Naive thymus-derived CD4-positive, alpha-beta T cell (primary cell): Measurements from ENCODE around the gene XYLT1. TPM values are rescaled to one million over a fixed set of nuclear protein-coding genes. Genes with fewer than 3 reads are reported as not detected.
A peak's percentile ranks its signal among the peaks of the same experiment; 100 is the strongest.

Experiments
- ATAC-seq: fragments of 150-1000 bp; cut with Tn5 transposase; 2 replicates; pipeline ENCODE4 v1.10.0; 2021; ENCODE audit warnings: mild to moderate bottlenecking, moderate library complexity
- CTCF ChIA-PET: fragments of 350-600 bp; sonication (Branson Sonifier 250); formaldehyde crosslinking; loops from one replicate; lab custom pipeline; 2021; ENCODE audit warnings: antibody characterized with exemption; lab: Charles Lee
- POLR2A ChIA-PET: fragments of 350-600 bp; sonication (Branson Sonifier 250); formaldehyde crosslinking; loops from one replicate; lab custom pipeline; 2021; ENCODE audit warnings: antibody characterized with exemption, inconsistent platforms; lab: Charles Lee
- DNase-seq, 9 donors: peaks; one replicate each; pipeline versions ENCODE4 v3.0.0 to v3.0.0-alpha.2; 2020 to 2022; ENCODE audit warnings: mixed read lengths in 1 of 9
- H3K27ac ChIP-seq: one replicate; pipeline ENCODE4 v1.7.0; 2013; ENCODE audit warnings: mild to moderate bottlenecking, low read depth, low read length, moderate library complexity
- H3K27me3 ChIP-seq, 2 donors: one replicate each; pipeline ENCODE4 v1.7.0; 2013; ENCODE audit warnings: low read length in 2 of 2, mild to moderate bottlenecking in 2 of 2, moderate library complexity in 2 of 2; ENCODE audit not compliant: control insufficient read depth in 2 of 2, insufficient read depth in 2 of 2
- H3K36me3 ChIP-seq, 3 experiments: 1 replicate in 2 of 3; 2 replicates in 1 of 3; pipeline ENCODE4 v1.7.0; 2013; ENCODE audit warnings: low read length in 3 of 3, mild to moderate bottlenecking in 3 of 3, moderate library complexity in 1 of 3; ENCODE audit not compliant: insufficient read depth in 3 of 3, control insufficient read depth in 2 of 3
- H3K4me1 ChIP-seq, 2 donors: one replicate each; pipeline ENCODE4 v1.7.0; 2013; ENCODE audit warnings: low read length in 2 of 2, mild to moderate bottlenecking in 2 of 2, moderate library complexity in 1 of 2; ENCODE audit not compliant: control insufficient read depth in 2 of 2, insufficient read depth in 2 of 2
- H3K4me3 ChIP-seq: 2 replicates; pipeline ENCODE4 v1.7.0; 2013; ENCODE audit warnings: mild to moderate bottlenecking, low read length
- H3K9me3 ChIP-seq, 3 experiments: 1 replicate in 2 of 3; 2 replicates in 1 of 3; pipeline ENCODE4 v1.7.0; 2013; ENCODE audit warnings: low read length in 3 of 3; ENCODE audit not compliant: control insufficient read depth in 2 of 3
- H3K27ac Mint-ChIP-seq, 9 donors: one replicate each; pipeline ENCODE4 v1.8.0; 2020 to 2022; ENCODE audit warnings: mixed read lengths in 9 of 9, mild to moderate bottlenecking in 8 of 9, moderate library complexity in 5 of 9, inconsistent platforms in 2 of 9
- H3K27me3 Mint-ChIP-seq, 5 donors: one replicate each; pipeline ENCODE4 v1.8.0; 2021 to 2022; ENCODE audit warnings: mixed read lengths in 5 of 5, mild to moderate bottlenecking in 1 of 5
- H3K36me3 Mint-ChIP-seq, 5 donors: one replicate each; pipeline ENCODE4 v1.8.0; 2020 to 2022; ENCODE audit warnings: mixed read lengths in 5 of 5, mild to moderate bottlenecking in 3 of 5, inconsistent platforms in 1 of 5
- H3K4me1 Mint-ChIP-seq, 7 donors: one replicate each; pipeline ENCODE4 v1.8.0; 2020 to 2022; ENCODE audit warnings: mixed read lengths in 7 of 7, mild to moderate bottlenecking in 3 of 7, inconsistent platforms in 1 of 7
- H3K4me3 Mint-ChIP-seq, 10 donors: one replicate each; pipeline ENCODE4 v1.8.0; 2020 to 2022; ENCODE audit warnings: mild to moderate bottlenecking in 10 of 10, mixed read lengths in 10 of 10, moderate library complexity in 6 of 10, inconsistent platforms in 2 of 10
- H3K9me3 Mint-ChIP-seq, 11 donors: one replicate each; pipeline ENCODE4 v1.8.0; 2020 to 2022; ENCODE audit warnings: mixed read lengths in 11 of 11, mild to moderate bottlenecking in 4 of 11, inconsistent platforms in 1 of 11, moderate library complexity in 1 of 11
- intact Hi-C, 2 donors: fragments of 100-400 bp; cut with micrococcal nuclease; formaldehyde crosslinking; loops; one replicate each; pipeline ENCODE4 v1.15.1; 2023
- polyA plus RNA-seq, 2 donors: library from polyadenylated mRNA; unstranded; fragments of 300-500 nt; fragmentation: Illumina TruSeq; gene quantifications; one replicate each; pipeline ENCODE4 v1.2.3, GENCODE V29; 2021
- total RNA-seq, 6 experiments: library from RNA in 5 of 6; stranded (reverse) in 5 of 6; gene quantifications; 1 replicate in 5 of 6; 2 replicates in 1 of 6; pipeline ENCODE4 v1.2.3 and lab custom pipeline; 2021 to 2026

XYLT1 gene
- total and polyA plus RNA-seq, 7 experiments from 2014 or later: 1.9 to 50.4 (median 37.9) TPM

DNA sequence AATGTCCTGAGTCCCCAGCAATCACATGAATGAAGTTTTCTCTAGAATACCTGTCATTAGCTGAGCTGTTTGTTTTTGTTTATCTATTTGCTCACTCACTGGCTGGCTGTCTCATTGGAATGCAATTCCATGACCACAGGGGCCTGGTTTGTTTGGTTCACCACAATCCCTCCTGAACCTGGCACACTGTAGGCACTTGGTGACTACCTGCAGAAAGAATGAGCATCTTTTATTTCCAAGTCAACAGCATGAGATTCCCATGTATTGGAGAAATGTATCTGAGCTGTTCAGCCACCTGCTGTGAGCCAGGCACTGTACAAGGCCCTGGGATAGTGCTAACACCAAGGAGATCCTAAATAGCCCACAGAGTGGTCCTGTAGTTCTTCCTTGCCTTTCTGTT, 345.1 kb downstream of the XYLT1 start:
- Mint-ChIP-seq H3K9me3 (peaks cover 0 to 13% (median 0%) of the 10 kb centered on the region in 11 donors), H3K4me3 (no peak overlapping the region), H3K27ac (no peak overlapping the region), H3K27me3 (no peaks in the 10 kb centered on the region), H3K4me1 (peaks cover 2 to 16% (median 4%) of the 10 kb centered on the region in 7 donors), H3K36me3 (peaks cover 33 to 77% (median 66%) of the 10 kb centered on the region in 5 donors)
- Histone ChIP-seq H3K9me3 (no peaks in the 10 kb centered on the region), H3K36me3 (peaks cover 4 to 44% (median 4%) of the 10 kb centered on the region in 3 experiments), H3K27me3 (no peaks in the 10 kb centered on the region), H3K4me3 (no peak overlapping the region), H3K27ac (no peak overlapping the region), H3K4me1 (no peaks in the 10 kb centered on the region)
- ATAC-seq: no peak
- intact Hi-C loops: no loop called here
- DNase-seq: no peak
- CTCF ChIA-PET: no interaction called here
- POLR2A ChIA-PET: no interaction called here

- peaks cover 0 to 32% (median 0%) of the 10 kb centered on the region in 3 experiments for H3K36me3 ChIP-seq
- POLR2A ChIA-PET: no interaction called here
- intact Hi-C loops: no loop called here
- H3K4me1 ChIP-seq: no peaks in the 10 kb centered on the region
- H3K27ac ChIP-seq: no peak overlapping the region
- Mint-ChIP-seq H3K27ac (no peak overlapping the region), H3K36me3 (peaks cover 21 to 64% (median 31%) of the 10 kb centered on the region in 5 donors), H3K27me3 (no peaks in the 10 kb centered on the region), H3K4me1 (peaks cover 0 to 7% (median 3%) of the 10 kb centered on the region in 7 donors), H3K9me3 (no peaks in the 10 kb centered on the region), H3K4me3 (no peak overlapping the region)
- DNase-seq (no peak), ATAC-seq (no peak)
- CTCF ChIA-PET: no interaction called here
- no peaks in the 10 kb centered on the region for H3K9me3 ChIP-seq
- H3K27me3 ChIP-seq: no peaks in the 10 kb centered on the region
- H3K4me3 ChIP-seq: no peak overlapping the region
Observed at GRCh38 chr16:17117906-17118577, 352.7 kb downstream of the XYLT1 start.

- H3K4me3 Mint-ChIP-seq: no peak overlapping the region
- POLR2A ChIA-PET: no interaction called here
Observed at GRCh38 chr16:17116595-17117322, 354.0 kb downstream of the XYLT1 start.

DNA sequence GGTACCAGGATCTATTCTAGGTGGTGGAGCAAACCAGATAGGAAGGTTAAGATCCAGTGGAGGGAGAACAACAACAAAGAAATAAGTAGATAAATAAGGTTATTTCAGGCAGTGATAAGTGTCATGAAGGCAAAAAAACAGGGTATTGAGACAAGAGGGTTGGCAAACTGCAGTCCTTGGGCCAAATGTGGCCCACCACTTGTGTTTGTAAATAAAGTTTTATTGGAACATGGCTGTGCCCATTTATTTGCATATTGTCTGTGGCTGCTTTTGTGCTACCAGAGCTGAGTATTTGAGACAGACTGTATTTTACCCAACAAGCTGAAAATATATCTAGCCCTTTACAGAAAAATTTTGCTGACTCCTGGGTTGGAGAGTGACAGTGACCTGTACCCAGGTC, 361.3 kb downstream of the XYLT1 start:
- Mint-ChIP-seq H3K36me3 (peaks cover 4 to 59% (median 16%) of the 10 kb centered on the region in 5 donors), H3K9me3 (no peaks in the 10 kb centered on the region), H3K4me1 (peaks cover 9 to 20% (median 12%) of the 10 kb centered on the region in 7 donors), H3K27ac (no peak overlapping the region), H3K4me3 (no peak overlapping the region), H3K27me3 (no peaks in the 10 kb centered on the region)
- peaks cover 4 to 9% of the 10 kb centered on the region in 2 donors for H3K4me1 ChIP-seq
- peaks cover 0 to 22% (median 0%) of the 10 kb centered on the region in 3 experiments for H3K36me3 ChIP-seq
- H3K27me3 ChIP-seq: no peaks in the 10 kb centered on the region
- no peaks in the 10 kb centered on the region for H3K9me3 ChIP-seq
- POLR2A ChIA-PET: no interaction called here
- intact Hi-C loops: loop anchor here in 1 of 2 donors (10.0 kb wide), 1 partner anchor 95 kb away; no protein-coding TSS in a partner anchor
- H3K4me3 ChIP-seq: no peak overlapping the region
- no peak overlapping the region for H3K27ac ChIP-seq
- CTCF ChIA-PET: no interaction called here
- DNase-seq (no peak), ATAC-seq (no peak)

More at GRCh38 chr16:17116595-17117322, 354.0 kb downstream of the XYLT1 start:
- Histone ChIP-seq H3K36me3 (peaks cover 0 to 33% (median 0%) of the 10 kb centered on the region in 3 experiments), H3K27me3 (no peaks in the 10 kb centered on the region), H3K4me1 (no peaks in the 10 kb centered on the region), H3K27ac (no peak overlapping the region), H3K9me3 (no peaks in the 10 kb centered on the region), H3K4me3 (no peak overlapping the region)
- intact Hi-C loops: no loop called here
- Mint-ChIP-seq H3K4me1 (peaks cover 0 to 7% (median 3%) of the 10 kb centered on the region in 7 donors), H3K27me3 (no peaks in the 10 kb centered on the region), H3K9me3 (no peaks in the 10 kb centered on the region), H3K27ac (peak overlapping the region in 2 of 9 donors; percentile 6 to 45), H3K36me3 (peaks cover 16 to 59% (median 24%) of the 10 kb centered on the region in 5 donors)
- CTCF ChIA-PET: no interaction called here
- ATAC-seq: no peak
- no peak for DNase-seq

DNA sequence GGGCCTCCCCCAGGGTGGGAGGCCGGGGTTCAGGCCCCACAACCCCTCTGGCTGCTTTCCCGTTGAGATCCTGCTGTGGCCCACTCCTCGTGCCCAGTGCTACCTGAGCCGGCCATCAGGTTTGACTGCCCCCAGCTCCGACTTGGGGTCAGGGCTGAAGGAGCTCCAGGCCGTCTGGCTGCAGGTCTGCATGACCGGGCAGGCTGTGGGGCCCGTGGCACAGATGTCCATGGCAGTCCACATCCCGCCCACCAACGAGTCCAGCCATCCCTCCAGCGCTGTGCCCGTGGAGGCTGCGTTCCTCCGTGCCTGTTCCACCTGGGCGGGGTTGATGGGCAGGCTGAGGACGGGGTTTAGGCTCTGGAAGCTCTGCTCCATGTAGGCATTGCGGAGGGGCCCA, 362.2 kb downstream of the XYLT1 start:
- no peaks in the 10 kb centered on the region for H3K9me3 ChIP-seq
- H3K4me1 Mint-ChIP-seq: peaks cover 9 to 28% (median 16%) of the 10 kb centered on the region in 7 donors
- H3K4me3 Mint-ChIP-seq: no peak overlapping the region
- H3K27me3 Mint-ChIP-seq: no peaks in the 10 kb centered on the region
- ATAC-seq: no peak
- H3K4me1 ChIP-seq: peaks cover 4 to 9% of the 10 kb centered on the region in 2 donors
- intact Hi-C loops: loop anchor here in 1 of 2 donors (10.0 kb wide), 1 partner anchor 94 kb away; no protein-coding TSS in a partner anchor
- peaks cover 0 to 14% (median 0%) of the 10 kb centered on the region in 3 experiments for H3K36me3 ChIP-seq
- no peak overlapping the region for H3K27ac Mint-ChIP-seq
- no peaks in the 10 kb centered on the region for H3K9me3 Mint-ChIP-seq
- DNase-seq: no peak
- ChIA-PET POLR2A (no interaction called here), CTCF (no interaction called here)
- H3K27ac ChIP-seq: no peak overlapping the region
- no peaks in the 10 kb centered on the region for H3K27me3 ChIP-seq
- H3K36me3 Mint-ChIP-seq: peaks cover 4 to 53% (median 15%) of the 10 kb centered on the region in 5 donors
- no peak overlapping the region for H3K4me3 ChIP-seq

DNA sequence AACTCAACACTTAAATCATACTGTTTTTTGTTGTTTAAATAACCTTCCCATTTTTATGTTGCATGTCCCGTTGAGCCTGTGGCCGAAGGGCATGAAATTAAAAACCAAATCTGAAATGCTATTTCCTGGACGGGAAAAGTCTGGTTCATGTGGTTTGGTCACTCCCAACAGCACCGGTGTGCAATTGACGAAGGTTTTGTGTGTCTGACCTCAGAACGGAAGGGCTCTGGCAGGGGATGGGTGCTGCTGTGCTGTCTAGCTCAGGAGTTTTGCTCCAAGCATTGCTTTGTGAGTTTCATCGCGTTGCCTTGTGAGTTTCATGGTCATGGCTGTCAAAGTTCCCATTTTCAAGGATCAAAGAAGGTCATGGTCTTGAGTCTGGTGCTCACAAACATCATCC, 363.3 kb downstream of the XYLT1 start:
- H3K36me3 ChIP-seq: peaks cover 0 to 14% (median 0%) of the 10 kb centered on the region in 3 experiments
- ChIA-PET CTCF (no interaction called here), POLR2A (no interaction called here)
- no peak overlapping the region for H3K4me3 ChIP-seq
- no peaks in the 10 kb centered on the region for H3K27me3 Mint-ChIP-seq
- no peak for ATAC-seq
- H3K36me3 Mint-ChIP-seq: peaks cover 3 to 48% (median 15%) of the 10 kb centered on the region in 5 donors
- H3K4me1 Mint-ChIP-seq: peaks cover 9 to 31% (median 19%) of the 10 kb centered on the region in 7 donors
- no peak overlapping the region for H3K4me3 Mint-ChIP-seq
- peak overlapping the region in 2 of 9 donors; percentile 43 to 64 for H3K27ac Mint-ChIP-seq
- no peaks in the 10 kb centered on the region for H3K9me3 ChIP-seq
- peaks cover 4 to 9% of the 10 kb centered on the region in 2 donors for H3K4me1 ChIP-seq
- no peak for DNase-seq
- no peaks in the 10 kb centered on the region for H3K27me3 ChIP-seq
- H3K9me3 Mint-ChIP-seq: no peaks in the 10 kb centered on the region
- intact Hi-C loops: loop anchor here in 1 of 2 donors (10.0 kb wide), 1 partner anchor 93 kb away; no protein-coding TSS in a partner anchor
- no peak overlapping the region for H3K27ac ChIP-seq
